Stimulated activated CD4-positive, alpha-beta T cell treated with anti-CD3 and anti-CD28 coated beads, TNF-alpha, amount 100 ng/mL, for 48 hours (primary cell): ENCODE measurements around the gene TFR2.
A peak's percentile ranks its signal among the peaks of the same experiment; 100 is the strongest.

Source experiments
- DNase-seq, 3 donors: peaks; one replicate each; pipeline ENCODE4 v3.0.0-alpha.2; 2020; ENCODE audit warnings: low read depth in 3 of 3

The TFR2 gene

GRCh38 chr7:100613412-100614175, 27.8 kb downstream of the TFR2 start:
- DNase-seq, result no peak

- DNase-seq, result no peak
Observed at GRCh38 chr7:100612730-100613390, 28.5 kb downstream of the TFR2 start.

- peak; percentile 95 to 99 (median 96) for DNase-seq
Observed at GRCh38 chr7:100611983-100612729, 29.2 kb downstream of the TFR2 start, which contains the start of gene MOSPD3. MOSPD3 (plus strand) TSS chr7:100612540; CDS start chr7:100612792, 252 bp downstream.

- no peak for DNase-seq
Observed at GRCh38 chr7:100609958-100610357, 31.4 kb downstream of the TFR2 start.

GRCh38 chr7:100607111-100607510, 34.2 kb downstream of the TFR2 start:
- DNase-seq, result no peak

- no peak for DNase-seq
Observed at GRCh38 chr7:100606313-100606712, 35.0 kb downstream of the TFR2 start.

- no peak for DNase-seq
Observed at GRCh38 chr7:100604976-100605911, 36.1 kb downstream of the TFR2 start.

GRCh38 chr7:100604028-100604975, 37.0 kb downstream of the TFR2 start:
- DNase-seq, result peak; percentile 39 to 63 (median 48)

GRCh38 chr7:100603726-100604027, 37.7 kb downstream of the TFR2 start:
- DNase-seq, result no peak

GRCh38 chr7:100602889-100603725, 38.2 kb downstream of the TFR2 start:
- DNase-seq, result no peak

GRCh38 chr7:100600730-100601038, 40.7 kb downstream of the TFR2 start:
- no peak for DNase-seq

GRCh38 chr7:100599911-100600729, 41.2 kb downstream of the TFR2 start:
- no peak for DNase-seq

GRCh38 chr7:100598425-100598824, 42.9 kb downstream of the TFR2 start:
- DNase-seq, result no peak

GRCh38 chr7:100595188-100595587, 46.2 kb downstream of the TFR2 start:
- no peak for DNase-seq

- no peak for DNase-seq
Observed at GRCh38 chr7:100591596-100591995, 49.8 kb downstream of the TFR2 start.

GRCh38 chr7:100590077-100590737, 51.1 kb downstream of the TFR2 start:
- DNase-seq, result no peak

GRCh38 chr7:100589341-100589947, 51.9 kb downstream of the TFR2 start:
- DNase-seq, result no peak

- DNase-seq, result no peak
Observed at GRCh38 chr7:100588438-100588837, 52.9 kb downstream of the TFR2 start.
